ENCODE data around the gene GAS7. TPM values are rescaled to one million over a fixed set of nuclear protein-coding genes. Genes with fewer than 3 reads are reported as not detected.

The GAS7 gene
- total and polyA plus RNA-seq, 10 of the 15 experiments (the other 5 are each of a cell fraction or from before 2014, with no cell fraction given) = 2.3 to 53.4 (median 24.0) TPM

GRCh38 chr17:10173913-10174312, 24.5 kb downstream of the GAS7 start (continued):
- no peak for TF ChIP-seq CEBPZ (IDR thresholded peaks at IDR 0.05; ENCODE audit: low read depth, low read length)
- no peak for TF ChIP-seq ZNF384 (IDR thresholded peaks at IDR 0.05; ENCODE audit: borderline replicate concordance, low read depth, low read length)
- no peak for TF ChIP-seq BRCA1 (IDR thresholded peaks at IDR 0.05; ENCODE audit: low read depth, low read length)
- TF ChIP-seq RUNX3 (IDR thresholded peaks at IDR 0.05; ENCODE audit: low read length) = no peak
- no peak for TF ChIP-seq SPI1 (IDR thresholded peaks at IDR 0.05; ENCODE audit: borderline replicate concordance, insufficient read depth, low read depth, low read length)
- TF ChIP-seq MEF2B (IDR thresholded peaks at IDR 0.05; ENCODE audit: partially characterized antibody, poor library complexity, severe bottlenecking) = no peak

GRCh38 chr17:10172778-10173177, 25.6 kb downstream of the GAS7 start:
- in situ Hi-C loops (cut with MboI) = no loop called here
- no peaks in the 10 kb centered on the region for H3K36me3 ChIP-seq (ENCODE audit: control insufficient read depth in 2 of 2, insufficient read depth in 2 of 2, low read length in 1 of 2)
- intact Hi-C loops (cut with micrococcal nuclease; ENCODE audit: unreplicated experiment) = no loop called here
- no peak overlapping the region for H3K4me2 ChIP-seq (ENCODE audit: control insufficient read depth, insufficient read depth)
- 90% methylated on average over 6 of the region's 6 CpGs for WGBS (ENCODE audit: insufficient coverage, insufficient replicate concordance, low lambda C conversion rate, missing lambda C conversion rate)
- POLR2A ChIA-PET = no interaction called here
- H3K4me3 ChIP-seq = no peak overlapping the region
- ATAC-seq (no peak), FAIRE-seq (no peak), DNase-seq (ENCODE audit: low read depth, low spot score) (no peak)
- H4K20me1 ChIP-seq (ENCODE audit: control insufficient read depth, insufficient read depth) = no peaks in the 10 kb centered on the region
- H3K9me3 ChIP-seq (replicated peaks; ENCODE audit: control insufficient read depth, insufficient read depth, low read length) = no peaks in the 10 kb centered on the region; the same call in 2 of the 3 replicates
- no peak overlapping the region for H2AFZ ChIP-seq (ENCODE audit: control insufficient read depth, low read depth, low read length)
- RAD21 ChIA-PET (ENCODE audit: unreplicated experiment) = no interaction called here
- no TSS peak for BruUV-seq (replicated peaks)
- no peaks in the 10 kb centered on the region; a peak in 2 of 4 replicates for H3K27me3 ChIP-seq (replicated peaks in 1 of 2; ENCODE audit: control insufficient read depth in 2 of 2, insufficient read depth in 2 of 2, low read length in 1 of 2)
- CTCF ChIA-PET = no interaction called here
- no peak overlapping the region for H3K9ac ChIP-seq (ENCODE audit: control insufficient read depth, insufficient read depth, low read length)
- SMC1A ChIA-PET (ENCODE audit: uncharacterized antibody, unreplicated experiment) = no interaction called here
- H3K79me2 ChIP-seq (ENCODE audit: control insufficient read depth, insufficient read depth, low read length) = no peaks in the 10 kb centered on the region
- H3K27ac ChIP-seq (ENCODE audit: control insufficient read depth, insufficient read depth) = no peak overlapping the region
- H3K4me1 ChIP-seq (ENCODE audit: control insufficient read depth, insufficient read depth, low read length) = peaks cover 17% of the 10 kb centered on the region
- TF ChIP-seq PKNOX1 (IDR thresholded peaks at IDR 0.05) = no peak
- TF ChIP-seq SMAD5 (IDR thresholded peaks at IDR 0.05; ENCODE audit: low read depth) = no peak
- TF ChIP-seq BHLHE40 (IDR thresholded peaks at IDR 0.05; ENCODE audit: borderline replicate concordance in 1 of 2, low read depth in 2 of 2, low read length in 1 of 2) = no peak
- no peak for TF ChIP-seq ZBTB4 (CRISPR knock-in tag; IDR thresholded peaks at IDR 0.05)
- TF ChIP-seq SKIL (IDR thresholded peaks at IDR 0.05; ENCODE audit: low read depth, poor library complexity, severe bottlenecking) = no peak
